SK-N-SH treated with all-trans-retinoic acid at 6 μM for 48 hours (cell line): ENCODE measurements around the gene RHEBL1.

Experiments
- ARNTL ChIP-seq: fragments of 450-650 bp; formaldehyde crosslinking; IDR thresholded peaks from 2 replicates; pipeline ENCODE4 v1.5.0; 2020; ENCODE audit warnings: low read depth, mild to moderate bottlenecking, moderate library complexity, borderline replicate concordance
- CREB5 ChIP-seq: fragments of 250-450 bp; sonication (Bioruptor Pico); IDR thresholded peaks from 2 replicates; pipeline ENCODE4 v1.5.1; 2020; ENCODE audit warnings: low read depth, mild to moderate bottlenecking, moderate library complexity
- CSDC2 ChIP-seq: fragments of 250-450 bp; sonication (Bioruptor Pico); IDR thresholded peaks from 2 replicates; pipeline ENCODE4 v1.5.0; 2020; ENCODE audit warnings: mild to moderate bottlenecking, moderate library complexity
- GLIS3 ChIP-seq: fragments of 250-450 bp; sonication (Bioruptor Pico); IDR thresholded peaks from 2 replicates; pipeline ENCODE4 v1.5.0; 2020; ENCODE audit warnings: mild to moderate bottlenecking, moderate library complexity
- ISL1 ChIP-seq: fragments of 250-450 bp; sonication (Bioruptor Pico); IDR thresholded peaks from 2 replicates; pipeline ENCODE4 v2.1.2; 2022; ENCODE audit warnings: mild to moderate bottlenecking, moderate library complexity
- OSR1 ChIP-seq: fragments of 250-450 bp; sonication (Bioruptor Pico); IDR thresholded peaks from 2 replicates; pipeline ENCODE4 v1.8.0; 2022; ENCODE audit warnings: moderate library complexity, mild to moderate bottlenecking, inconsistent platforms
- PATZ1 ChIP-seq: fragments of 250-450 bp; sonication (Bioruptor Pico); IDR thresholded peaks from 2 replicates; pipeline ENCODE4 v1.8.0; 2020; ENCODE audit warnings: mild to moderate bottlenecking, moderate library complexity, borderline replicate concordance
- TCF4 ChIP-seq: fragments of 250-450 bp; sonication (Bioruptor Pico); IDR thresholded peaks from 2 replicates; pipeline ENCODE4 v1.8.0; 2021; ENCODE audit warnings: mild to moderate bottlenecking, moderate library complexity, borderline replicate concordance
- ZC3H10 ChIP-seq: fragments of 250-450 bp; sonication (Bioruptor Pico); IDR thresholded peaks from 2 replicates; pipeline ENCODE4 v1.5.1; 2021; ENCODE audit warnings: mild to moderate bottlenecking, moderate library complexity
- ZFP3 ChIP-seq: fragments of 250-450 bp; sonication (Bioruptor Pico); IDR thresholded peaks from 2 replicates; pipeline ENCODE4 v1.5.0; 2020; ENCODE audit warnings: mild to moderate bottlenecking, moderate library complexity
- ZNF8 ChIP-seq: fragments of 450-650 bp; formaldehyde crosslinking; IDR thresholded peaks from 2 replicates; pipeline ENCODE4 v1.5.0; 2020; ENCODE audit warnings: mild to moderate bottlenecking, moderate library complexity

GRCh38 chr12:49038291-49038955 is 31.4 kb downstream of the RHEBL1 start:
- TF ChIP-seq ARNTL (CRISPR knock-in tag) (no peak), ZC3H10 (no peak), PATZ1 (no peak), ZFP3 (CRISPR knock-in tag) (no peak), ISL1 (CRISPR knock-in tag) (no peak), OSR1 (CRISPR knock-in tag) (no peak), TCF4 (CRISPR knock-in tag) (no peak), CREB5 (CRISPR knock-in tag) (no peak), ZNF8 (CRISPR knock-in tag) (no peak), GLIS3 (CRISPR knock-in tag) (no peak), CSDC2 (CRISPR knock-in tag) (no peak)
